Measurements from ENCODE around the gene SLC2A4.

SLC2A4 gene

DNA sequence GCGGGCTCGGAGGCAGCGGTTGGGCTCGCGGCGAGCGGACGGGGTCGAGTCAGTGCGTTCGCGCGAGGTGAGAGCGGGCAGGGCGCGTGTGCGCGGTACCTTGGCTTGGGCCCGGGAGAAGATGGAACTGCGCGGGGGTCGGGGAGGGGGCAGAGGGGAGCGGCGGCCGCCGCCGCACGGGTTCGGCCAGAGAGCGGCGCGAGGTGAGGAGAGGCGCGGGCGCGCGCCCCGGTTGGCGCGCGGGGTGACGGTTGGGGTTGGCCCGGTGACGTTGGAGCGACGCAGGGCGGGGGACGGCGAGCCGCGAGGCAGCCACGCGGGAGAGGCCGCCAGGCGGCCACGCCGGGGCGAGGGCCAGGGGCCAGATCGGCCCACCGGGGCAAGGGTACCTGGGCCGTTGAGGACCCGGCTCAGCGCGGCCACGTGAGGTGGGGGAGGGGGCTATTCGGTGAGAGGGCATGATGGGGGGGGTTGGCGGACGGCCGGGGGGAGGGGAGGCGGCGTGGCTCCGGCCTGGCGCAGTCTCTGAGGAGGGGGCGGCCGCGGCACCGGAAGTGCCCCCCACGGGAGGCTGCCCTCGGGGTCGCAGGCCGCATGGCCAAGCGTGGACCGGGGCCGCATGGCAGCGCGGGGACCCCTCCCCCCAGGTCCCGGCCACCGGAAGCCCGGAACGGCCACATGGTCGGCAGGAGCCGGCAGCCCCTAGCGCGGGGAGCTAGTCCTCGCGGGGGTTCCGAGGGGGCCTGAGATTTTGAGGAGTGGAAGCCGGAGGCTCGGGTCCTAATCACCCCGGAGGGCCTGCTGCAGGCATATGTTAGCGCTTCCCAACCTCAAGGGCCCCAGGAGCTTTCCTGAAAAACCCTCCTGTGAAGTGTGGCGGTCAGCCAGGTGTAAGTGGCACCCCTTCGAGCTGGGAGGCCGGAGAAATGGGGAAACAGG lies 26.4 kb downstream of the SLC2A4 start:
- DNase-seq, result peak; percentile 17

DNA sequence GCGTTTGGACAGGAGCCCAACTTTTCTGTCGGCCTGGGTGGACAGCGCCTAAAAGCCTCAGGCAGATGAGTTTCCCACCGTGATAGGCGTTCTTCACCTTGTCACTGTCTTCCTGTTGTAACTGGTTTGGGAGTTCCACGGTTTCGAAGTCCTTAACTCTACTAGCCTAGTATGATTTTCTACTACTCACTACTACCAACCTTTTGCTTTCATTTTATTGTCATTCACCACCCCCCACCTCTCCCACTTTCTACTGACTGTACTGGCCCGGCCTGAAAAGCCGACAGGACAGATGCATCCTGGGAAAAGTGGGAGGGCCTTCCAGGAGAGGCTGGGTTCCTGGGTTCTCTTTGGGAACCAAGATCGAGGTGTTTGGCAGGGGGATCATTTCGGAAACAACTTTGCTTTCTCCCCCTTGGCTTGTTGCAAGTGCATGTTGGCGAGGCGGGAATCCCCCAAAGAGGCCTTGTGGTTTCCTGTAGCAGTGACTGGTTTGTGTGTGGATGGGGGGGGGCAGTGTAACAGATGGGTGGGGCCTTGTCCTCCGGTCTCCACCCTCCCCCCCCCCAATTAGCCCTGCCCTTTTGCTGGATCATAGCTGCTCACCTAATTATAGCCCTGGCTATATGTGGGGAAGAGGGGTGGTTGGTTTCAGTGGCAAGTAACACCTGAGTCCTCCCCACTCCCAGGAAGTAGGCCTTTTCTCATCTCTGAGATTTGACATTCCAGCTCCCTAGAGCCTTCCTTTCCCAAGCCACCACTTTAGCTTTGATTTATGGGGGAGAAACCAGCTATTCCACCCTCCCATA lies 27.3 kb downstream of the SLC2A4 start:
- DNase-seq, result peak; percentile 78

DNA sequence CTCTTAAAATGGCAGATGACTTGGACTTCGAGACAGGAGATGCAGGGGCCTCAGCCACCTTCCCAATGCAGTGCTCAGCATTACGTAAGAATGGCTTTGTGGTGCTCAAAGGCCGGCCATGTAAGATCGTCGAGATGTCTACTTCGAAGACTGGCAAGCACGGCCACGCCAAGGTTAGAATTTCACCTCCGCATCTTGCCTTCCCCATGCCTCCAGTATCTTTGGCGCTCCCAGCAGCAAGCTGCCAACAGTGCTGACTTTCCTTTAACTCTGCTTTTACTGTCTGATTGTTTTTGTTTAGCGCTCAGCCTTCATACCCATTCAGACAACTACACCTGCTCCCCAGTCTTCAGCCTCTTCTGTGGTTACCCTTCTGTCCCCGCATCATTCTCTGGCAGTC lies 28.1 kb downstream of the SLC2A4 start:
- DNase-seq, result no peak

DNA sequence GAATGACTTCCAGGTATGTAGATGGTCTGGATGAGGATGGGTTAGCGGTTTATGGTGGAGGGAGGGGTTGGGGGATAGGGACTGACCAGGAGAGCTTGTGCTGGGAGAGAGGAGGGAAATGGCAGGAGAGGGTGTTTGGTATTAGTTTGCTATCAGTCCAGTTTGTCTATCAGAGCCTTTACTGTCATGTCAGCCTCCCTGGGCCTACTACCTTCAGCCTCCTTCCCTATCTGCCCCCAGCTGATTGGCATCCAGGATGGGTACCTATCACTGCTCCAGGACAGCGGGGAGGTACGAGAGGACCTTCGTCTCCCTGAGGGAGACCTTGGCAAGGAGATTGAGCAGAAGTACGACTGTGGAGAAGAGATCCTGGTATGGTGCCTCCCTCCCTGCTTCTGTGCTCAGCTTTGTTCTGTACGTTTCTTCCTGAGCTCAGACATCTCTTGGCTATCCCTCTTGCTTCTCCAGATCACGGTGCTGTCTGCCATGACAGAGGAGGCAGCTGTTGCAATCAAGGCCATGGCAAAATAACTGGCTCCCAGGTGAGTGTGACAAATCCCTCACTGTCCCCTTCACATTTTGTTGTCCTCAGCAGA lies 29.7 kb downstream of the SLC2A4 start:
- no peak for DNase-seq

DNA sequence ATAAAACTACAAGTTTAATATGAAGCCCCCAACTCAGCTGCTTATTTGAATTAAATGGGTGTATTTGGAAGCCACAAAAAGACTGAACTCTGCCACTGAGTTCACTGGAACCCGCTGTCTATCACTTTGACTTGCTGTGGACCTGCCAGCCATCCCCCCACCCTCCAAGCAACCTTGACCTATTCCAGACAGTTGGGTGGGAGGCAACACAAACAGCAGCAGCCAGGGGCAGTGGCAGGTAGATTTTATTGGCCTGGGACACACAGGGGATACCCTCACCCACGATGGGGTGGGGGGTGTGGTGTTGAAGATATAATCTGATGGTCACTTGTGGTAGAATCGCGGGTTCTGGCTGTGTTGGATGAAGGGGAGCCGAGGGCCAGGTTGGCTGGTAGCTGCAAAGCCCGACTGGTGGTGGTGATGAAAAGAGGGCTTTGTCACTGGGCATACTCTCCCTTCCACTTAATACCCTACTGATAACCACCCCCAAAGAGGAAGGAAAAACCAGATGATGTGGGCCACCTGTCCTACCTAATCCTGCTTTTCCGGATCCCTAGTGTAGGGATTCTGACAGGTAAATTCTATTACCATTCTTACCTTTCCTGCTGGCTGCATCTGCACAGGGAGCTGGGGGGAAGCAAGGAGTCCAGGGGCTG lies 31.0 kb downstream of the SLC2A4 start:
- no peak for DNase-seq

DNA sequence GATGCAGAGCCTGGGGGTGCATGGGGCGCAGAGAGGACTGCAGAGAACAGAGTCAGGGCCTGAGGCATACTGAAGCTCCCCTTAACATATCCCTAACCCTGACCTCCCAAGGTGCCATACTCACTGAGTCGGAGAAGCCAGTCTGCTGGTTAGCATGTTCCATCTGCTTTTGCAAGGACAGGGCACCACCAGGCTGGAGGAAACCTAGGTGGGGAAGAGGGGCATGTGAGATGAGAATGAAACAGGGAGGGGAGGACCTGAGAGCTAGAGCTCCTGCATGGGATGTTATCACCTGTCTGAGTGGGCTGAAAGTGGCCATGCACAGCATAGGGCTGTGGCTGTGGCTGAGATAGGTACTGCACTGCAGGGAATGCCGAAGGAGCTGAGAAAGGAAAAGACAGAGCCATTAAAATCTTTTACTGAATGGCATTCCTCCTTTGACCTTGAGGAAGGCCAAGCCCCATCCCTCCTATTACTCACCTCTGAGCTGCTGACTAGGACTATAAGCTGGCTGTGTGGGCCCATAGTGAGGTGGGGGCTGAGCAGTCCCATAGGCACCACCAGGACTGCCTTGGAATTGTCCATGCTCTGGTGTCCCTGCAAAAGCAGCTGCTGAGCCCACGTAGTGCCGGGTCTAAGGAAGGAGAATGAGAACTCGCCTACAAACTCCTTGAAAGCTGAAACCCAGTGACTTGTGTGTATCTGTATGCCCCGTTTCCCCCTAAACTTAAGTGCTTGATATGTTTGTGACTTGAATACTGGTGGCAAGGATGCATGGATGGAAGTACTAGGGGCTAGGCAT lies 31.8 kb downstream of the SLC2A4 start:
- no peak for DNase-seq

DNA sequence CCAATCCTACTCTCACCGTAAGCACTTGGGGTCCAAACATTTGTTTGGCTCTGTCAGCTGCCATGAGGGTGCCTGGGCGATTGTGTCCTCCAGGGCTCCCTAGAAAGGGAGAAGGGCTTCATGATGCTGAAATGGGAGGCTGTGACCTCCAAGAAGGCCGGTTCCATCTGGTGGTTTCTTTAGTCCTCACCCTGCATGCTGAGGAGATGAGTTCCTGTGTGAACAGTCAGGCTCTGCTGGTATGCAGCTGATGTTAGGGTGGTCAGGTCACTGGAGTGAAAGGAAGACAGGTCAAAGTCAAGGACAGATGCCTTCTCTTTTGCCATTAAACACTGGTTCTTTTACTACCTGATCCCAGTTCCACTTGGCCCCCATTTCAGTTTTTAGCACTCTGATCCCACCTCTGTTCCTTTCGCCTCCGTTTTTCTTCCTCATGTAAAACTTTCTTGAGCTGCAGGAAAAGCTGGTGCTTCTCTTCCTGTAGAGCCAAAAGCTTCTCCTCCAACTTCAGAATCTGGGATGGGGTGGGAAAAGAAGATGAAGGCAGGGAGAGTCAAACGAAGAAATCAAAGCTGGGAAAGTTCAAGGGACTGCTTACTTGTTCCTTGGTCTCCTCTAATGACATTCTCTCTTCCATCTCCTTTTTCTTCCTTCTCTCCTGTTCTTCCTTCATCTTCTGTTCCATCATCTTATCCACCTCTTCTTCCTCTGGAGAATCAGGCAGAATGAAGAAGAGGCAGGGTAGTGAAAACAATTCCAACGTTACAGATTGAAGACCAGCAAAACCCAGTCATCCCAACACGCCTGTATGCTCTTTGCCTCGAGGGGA lies 32.6 kb downstream of the SLC2A4 start:
- no peak for DNase-seq

DNA sequence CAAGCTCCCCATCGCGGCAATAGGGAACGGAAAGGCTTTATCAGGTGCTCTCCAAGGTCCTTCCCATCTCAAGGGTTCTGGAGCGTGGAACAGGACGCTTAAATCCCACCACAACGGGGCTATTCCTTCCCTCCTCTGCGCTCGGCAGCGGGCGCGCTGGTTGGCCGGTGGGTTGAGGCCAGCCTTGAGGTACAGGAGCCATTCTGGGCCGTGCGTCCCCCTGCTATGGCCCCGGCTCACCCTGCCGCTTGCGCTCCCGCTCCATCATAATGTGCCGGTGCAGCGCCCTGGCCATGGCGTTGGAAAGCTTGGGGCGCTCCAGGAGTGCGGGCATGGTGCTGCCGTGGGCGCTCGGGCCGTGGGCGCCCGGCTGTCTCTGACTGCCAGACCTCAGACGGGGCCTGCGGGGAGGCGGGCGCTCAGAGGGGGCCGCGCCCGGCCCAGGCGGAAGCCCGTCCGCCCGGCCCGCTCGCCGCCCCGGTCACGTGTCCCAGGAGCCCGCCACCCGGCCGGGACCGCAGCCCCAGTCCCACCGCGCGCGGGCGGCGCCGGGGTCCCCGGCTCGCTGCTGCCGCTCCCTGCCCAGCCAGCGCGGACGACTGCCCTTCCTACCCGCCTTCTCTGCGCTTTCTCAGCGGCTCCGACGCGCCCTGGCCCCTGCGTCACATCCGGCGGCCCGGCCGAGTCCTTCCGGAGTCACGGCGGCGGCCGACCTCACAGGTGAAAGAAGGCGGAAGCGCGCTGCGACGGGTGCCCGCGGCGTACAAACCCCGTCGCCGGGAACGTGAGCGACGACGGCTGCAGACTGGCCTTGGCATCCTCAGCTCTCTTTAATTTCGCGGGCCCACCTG lies 33.4 kb downstream of the SLC2A4 start, which contains the start of gene GPS2:
Gene GPS2, minus strand, starts transcription at position 642 of the 851 bp plus-strand sequence. Its CDS starts 308 bp downstream, at position 334.
- DNase-seq, result peak; percentile 72

DNA sequence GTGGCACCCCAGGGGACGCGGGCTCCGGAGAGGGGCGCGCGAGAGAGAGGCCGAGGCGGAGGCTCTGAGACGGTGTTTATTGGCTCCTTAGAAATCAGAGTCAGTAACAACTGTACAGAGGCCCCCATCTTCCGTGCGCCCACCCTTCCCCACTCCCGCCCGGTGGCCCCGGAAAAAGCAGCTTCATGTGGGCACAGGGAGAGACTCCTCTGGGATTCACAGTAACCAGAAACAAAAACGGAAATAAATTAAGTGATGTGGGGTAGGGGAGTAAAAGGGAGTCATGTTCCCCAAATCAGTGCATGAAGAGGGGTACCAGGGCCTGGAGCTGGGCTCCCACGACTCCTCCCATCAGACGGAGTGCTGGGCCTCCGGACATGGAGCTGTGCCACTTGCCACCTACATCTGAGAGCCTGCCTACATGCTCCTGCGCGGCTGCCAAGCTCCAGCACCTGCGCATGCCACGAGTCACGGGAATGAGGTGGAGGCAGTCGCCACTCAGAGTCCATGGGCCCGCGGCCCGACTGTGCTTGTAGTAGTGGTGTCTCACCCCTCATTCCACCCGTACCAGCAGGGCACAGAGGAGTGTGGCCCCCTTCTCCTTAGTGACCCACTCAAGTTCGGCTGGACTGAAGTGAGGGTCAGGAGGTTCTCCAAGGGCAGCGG lies 34.2 kb downstream of the SLC2A4 start:
- DNase-seq, result no peak

DNA sequence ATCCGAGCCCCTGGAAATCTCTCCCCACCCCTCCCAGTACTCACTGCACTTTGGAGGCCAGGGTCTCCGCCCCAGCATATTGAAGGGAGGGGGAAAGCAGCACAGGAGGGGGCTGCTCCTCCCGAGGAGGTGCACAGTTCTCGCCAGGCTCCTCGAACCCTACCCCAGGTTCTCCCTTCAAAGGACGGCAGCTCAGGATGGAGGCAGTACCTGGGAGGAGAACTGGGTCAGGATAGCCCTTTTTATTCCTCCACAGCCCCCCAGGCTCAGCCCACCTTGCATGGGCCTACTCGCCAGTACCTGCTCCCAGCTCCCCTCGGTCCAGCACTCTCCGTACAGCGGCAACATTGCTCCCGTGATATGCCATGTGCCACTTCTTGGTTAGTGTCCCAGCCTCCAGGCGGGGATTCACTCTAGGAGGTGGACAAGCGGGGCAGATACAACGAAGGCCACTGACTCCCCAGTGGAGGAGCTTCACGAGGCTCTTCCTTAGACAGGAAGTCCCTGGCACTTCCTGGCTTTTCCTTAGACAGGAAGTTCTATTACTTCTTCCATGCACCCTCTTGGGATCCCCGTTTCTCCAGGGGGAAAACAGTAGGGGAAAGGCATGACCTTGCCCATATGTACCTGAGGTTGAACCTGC lies 35.8 kb downstream of the SLC2A4 start:
- DNase-seq, result no peak

DNA sequence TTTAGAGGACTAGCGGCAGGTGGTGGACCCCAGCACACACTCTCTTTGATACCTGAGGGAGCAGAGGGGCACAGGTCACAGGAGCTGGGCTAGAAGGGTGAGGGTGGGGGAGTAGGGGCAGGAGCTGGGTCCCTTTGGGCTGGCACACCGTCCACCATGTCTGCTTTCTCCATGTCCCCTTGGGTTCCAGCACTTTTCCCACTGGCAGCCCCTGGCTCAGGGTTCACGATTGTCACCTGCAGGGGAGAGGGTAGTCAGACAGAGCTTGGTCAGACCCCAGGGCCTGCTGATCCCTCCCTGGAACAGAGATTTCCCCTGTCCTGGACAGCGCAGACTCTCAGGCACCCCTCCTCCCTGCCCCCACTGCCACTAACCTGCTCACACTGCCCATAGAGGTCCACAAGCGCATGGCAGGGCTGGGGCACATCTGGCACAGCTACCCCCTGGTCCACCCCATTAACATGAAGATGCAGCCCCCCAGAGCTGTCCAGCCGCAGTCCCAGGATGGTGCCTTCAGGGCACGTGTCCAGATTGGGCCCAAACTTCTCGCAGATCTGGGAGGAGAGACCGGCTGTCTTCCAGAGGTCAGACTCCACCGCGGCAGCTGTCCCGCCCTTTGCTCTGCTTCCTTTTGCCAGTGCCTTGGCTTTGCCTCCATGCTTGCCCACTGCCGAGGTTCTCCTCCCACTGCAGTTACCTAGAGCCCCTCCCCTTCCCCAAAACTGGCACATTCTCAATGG lies 36.8 kb downstream of the SLC2A4 start:
- no peak for DNase-seq

DNA sequence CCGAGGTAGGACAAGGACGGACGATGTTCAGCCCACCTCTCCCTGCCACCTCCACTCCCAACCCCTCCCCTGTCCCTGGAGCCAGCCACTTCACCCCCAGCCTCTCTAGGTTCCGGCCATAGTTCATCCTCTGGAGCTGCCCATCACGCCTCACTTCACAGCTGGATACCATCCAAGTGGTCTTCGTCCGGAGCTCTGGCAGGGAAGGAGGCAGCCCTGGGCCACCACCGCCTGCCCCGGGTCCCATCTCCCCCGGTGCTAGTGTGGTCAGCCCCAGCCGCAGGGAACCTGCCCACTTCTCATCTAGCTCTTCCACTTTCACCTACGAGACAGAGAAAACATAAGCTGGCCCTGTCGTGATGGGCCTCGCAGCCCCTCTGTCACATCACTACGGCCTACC lies 39.9 kb downstream of the SLC2A4 start:
- no peak for DNase-seq

DNA sequence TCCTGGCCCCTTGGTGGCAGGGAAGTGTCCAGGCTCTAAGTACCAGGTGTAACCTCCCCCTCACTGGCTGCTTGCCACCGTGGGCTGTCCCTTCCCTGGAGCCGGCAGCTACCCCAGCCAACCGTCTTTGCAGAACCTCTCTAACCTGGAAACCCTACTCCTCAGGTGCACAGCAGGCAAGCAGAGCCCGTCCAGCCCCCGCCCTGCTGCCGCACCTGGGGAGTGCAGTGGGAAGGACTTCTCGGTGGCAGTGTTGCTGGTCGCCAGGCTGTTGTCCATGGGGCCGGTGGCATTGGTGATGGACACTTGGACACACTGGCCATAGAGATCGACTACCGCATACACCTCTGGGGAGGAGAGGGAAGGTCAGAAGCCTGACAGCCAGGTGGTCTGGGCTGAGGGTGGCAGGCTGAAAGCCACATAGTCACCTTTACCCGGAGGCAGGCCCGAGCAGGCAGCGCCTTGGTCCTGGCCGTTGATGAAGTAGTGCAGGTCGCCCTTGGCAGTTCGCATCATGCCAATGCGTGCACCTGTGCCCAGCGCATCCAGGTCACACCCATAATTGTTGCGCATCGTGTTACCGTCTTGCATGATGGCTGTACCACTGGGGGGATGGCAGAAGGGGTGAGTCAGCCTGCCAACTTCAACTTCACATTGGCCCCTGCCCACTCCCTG lies 41.1 kb downstream of the SLC2A4 start:
- no peak for DNase-seq

DNA sequence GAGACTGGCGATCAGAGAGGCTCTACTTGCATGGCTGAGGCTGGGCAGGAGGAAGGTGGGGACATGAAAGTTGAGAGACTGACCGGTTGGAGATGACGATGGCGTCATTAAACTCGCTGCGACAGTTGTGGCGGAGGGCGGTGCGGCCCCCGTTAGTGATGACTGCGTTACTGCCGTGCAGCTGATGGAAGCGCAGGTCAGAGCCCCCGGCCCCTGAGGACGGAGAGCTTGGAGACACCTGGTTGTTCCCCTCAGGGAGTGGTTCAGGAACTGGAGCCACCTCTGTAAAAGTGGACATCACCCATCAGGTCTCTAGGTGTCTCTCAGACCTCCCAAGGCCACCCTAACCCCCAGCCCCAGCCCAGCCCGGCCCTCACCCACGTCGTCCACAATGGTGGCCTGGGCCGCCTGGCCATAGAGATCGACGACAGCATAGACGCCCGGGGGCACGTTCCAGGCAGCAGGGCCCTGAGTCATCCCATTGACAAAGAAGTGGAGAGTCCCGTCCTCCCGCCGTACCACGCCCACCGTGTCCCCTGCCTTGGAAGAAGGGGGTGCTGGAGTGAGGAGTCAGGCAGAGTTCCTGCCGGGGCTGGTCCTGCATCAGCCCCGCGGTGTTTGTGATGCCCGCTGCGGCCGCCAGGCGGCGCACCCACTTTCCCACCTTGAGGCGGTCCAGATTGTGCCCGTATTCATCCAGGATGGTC lies 42.4 kb downstream of the SLC2A4 start:
- DNase-seq, result no peak

DNA sequence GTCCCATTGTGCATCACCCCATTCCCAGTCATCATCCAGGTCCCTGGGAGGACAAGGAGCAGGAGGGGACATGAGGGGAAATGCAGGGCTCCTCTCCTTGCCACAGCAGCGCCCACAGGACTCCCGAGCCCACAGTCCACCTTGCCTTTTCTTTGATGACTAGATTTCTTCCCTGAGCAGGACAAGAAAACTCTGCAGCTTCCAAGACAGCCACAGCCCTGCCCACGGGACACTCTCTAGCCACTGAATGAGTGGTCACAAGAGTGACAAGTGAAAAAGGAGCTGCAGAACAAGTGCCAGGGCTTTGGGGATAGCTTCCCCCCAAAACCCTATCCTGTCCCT lies 42.9 kb downstream of the SLC2A4 start:
- no peak for DNase-seq

DNA sequence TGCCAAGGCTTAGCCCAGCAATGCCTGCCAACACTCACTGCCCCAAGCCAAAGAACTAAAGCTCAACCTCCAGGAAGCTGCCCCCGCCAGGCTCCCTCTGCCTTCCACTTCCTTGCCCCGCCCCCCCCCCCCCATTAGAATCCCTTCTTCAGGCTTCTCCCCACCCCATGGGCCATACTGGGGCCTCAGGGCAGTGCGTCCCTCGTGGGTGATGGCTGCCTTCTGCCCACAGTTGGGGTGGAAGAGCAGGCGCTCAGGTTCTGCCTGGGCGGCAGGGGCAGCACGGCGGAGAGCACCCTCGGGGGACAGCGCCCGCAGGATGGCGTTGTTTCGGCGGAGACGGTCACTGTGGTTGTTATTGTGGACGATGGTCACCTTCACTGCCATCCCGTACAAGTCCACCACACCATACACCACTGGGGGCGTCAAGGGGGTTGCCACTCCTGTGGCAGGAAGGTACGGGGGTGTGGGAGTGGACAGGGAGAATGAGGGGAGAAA lies 43.6 kb downstream of the SLC2A4 start:
- no peak for DNase-seq

DNA sequence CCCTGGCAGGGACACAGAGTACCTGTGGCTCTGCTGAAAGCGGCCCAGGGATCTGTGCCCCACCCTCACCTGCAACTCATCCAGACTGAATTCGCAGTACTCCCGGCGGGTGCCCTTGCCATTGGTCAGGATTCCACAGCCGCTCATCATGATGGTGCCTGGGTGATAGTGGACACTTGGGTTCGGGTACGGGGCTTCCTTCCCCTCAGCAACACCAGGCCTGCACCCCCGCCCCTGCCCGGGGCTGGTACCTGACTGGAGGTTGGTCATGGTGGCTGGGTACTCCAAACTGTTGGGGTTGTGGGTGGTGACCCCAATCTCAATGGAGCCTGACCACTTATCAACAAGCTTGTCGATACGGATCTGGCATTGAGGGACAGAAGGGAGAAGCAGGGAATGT lies 44.7 kb downstream of the SLC2A4 start:
- DNase-seq, result no peak

Data from fibroblast of upper back skin (primary cell).